T-helper 17 cell (primary cell): Measurements from ENCODE around the gene RAD51B. TPM values are rescaled to one million over a fixed set of nuclear protein-coding genes. Genes with fewer than 3 reads are reported as not detected.

Experiments
- ATAC-seq: fragments of 150-1000 bp; cut with Tn5 transposase; 2 replicates; pipeline ENCODE4 v1.10.0; 2021; ENCODE audit warnings: mild to moderate bottlenecking, moderate library complexity
- DNase-seq, 3 donors: peaks; one replicate each; pipeline versions ENCODE4 v3.0.0 to v3.0.0-alpha.2; 2020 to 2021
- H3K9me3 ChIP-seq: one replicate; pipeline ENCODE4 v1.7.0; 2013; ENCODE audit warnings: low read length, mild to moderate bottlenecking; ENCODE audit not compliant: control insufficient read depth, poor library complexity, severe bottlenecking
- H3K27ac Mint-ChIP-seq: one replicate; pipeline ENCODE4 v1.8.0; 2022; ENCODE audit warnings: mild to moderate bottlenecking, moderate library complexity, mixed read lengths
- H3K27me3 Mint-ChIP-seq: one replicate; pipeline ENCODE4 v1.8.0; 2022; ENCODE audit warnings: mixed read lengths
- H3K36me3 Mint-ChIP-seq: one replicate; pipeline ENCODE4 v1.8.0; 2022; ENCODE audit warnings: low read depth, mixed read lengths
- H3K4me1 Mint-ChIP-seq: one replicate; pipeline ENCODE4 v1.8.0; 2022; ENCODE audit warnings: mild to moderate bottlenecking, mixed read lengths
- H3K4me3 Mint-ChIP-seq: one replicate; pipeline ENCODE4 v1.8.0; 2022; ENCODE audit warnings: mild to moderate bottlenecking, moderate library complexity, mixed read lengths
- total RNA-seq, 4 donors: library from RNA in 2 of 4; stranded (reverse) in 2 of 4; gene quantifications; one replicate each; pipeline ENCODE4 v1.2.3 and lab custom pipeline; 2022 to 2026

RAD51B gene
- total RNA-seq (10 to 100 TPM; 17.0 to 20.7 TPM), total RNA-seq (lab: John Stamatoyannopoulos, UW) (10.1 to 16.0 reads per million in 2 donors)

- H3K9me3 ChIP-seq = no peaks in the 10 kb centered on the region
- peak within 1 kb of the TSS; percentile 95 for H3K27ac Mint-ChIP-seq
- H3K36me3 Mint-ChIP-seq = no peaks in the 10 kb centered on the region
- DNase-seq (peak; percentile 72 to 78 (median 78)), ATAC-seq (peak; percentile 72)
- H3K4me1 Mint-ChIP-seq = peaks cover 26% of the 10 kb centered on the region
- no peaks in the 10 kb centered on the region for H3K27me3 Mint-ChIP-seq
- peak within 1 kb of the TSS; percentile 99 for H3K4me3 Mint-ChIP-seq
Observed at GRCh38 chr14:67819563-67820421, at the start of gene RAD51B. Gene RAD51B, plus strand, starts transcription at chr14:67819779.

DNA sequence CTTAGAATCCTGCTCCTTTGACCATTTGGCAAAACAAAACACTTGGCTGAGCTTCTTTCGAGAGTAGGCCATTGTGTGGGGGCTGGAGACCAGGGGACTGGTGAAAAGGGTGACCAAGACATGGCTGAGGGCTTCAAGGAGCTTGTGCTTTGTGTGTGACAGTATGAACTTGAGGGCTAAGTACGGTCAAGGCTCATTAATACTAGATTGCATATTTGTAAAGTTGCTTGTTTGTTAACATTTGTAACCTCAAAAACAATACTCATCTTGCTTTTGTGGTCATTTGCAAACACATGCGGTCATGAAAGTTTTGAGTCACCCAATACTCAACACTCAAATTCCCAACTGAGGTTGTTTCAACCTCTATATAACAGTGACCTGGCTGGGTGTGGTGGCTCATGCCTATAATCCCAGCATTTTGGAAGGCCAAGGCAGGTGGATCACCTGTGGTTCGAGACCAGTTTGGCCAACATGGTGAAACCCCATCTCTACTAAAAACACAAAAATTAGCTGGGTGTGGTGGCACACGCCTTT lies 45.7 kb upstream of the RAD51B start:
- peaks cover 19% of the 10 kb centered on the region for H3K36me3 Mint-ChIP-seq
- ATAC-seq = no peak

GRCh38 chr14:67776653-67777322 lies 42.8 kb upstream of the RAD51B start:
- no peak for ATAC-seq
- H3K9me3 ChIP-seq = no peaks in the 10 kb centered on the region
- Mint-ChIP-seq H3K36me3 (peaks cover 22% of the 10 kb centered on the region), H3K27me3 (no peaks in the 10 kb centered on the region), H3K4me1 (no peaks in the 10 kb centered on the region), H3K27ac (no peak overlapping the region), H3K4me3 (no peak overlapping the region)
- DNase-seq = no peak

More for the DNA sequence above, 45.7 kb upstream of the RAD51B start:
- H3K27me3 Mint-ChIP-seq = no peaks in the 10 kb centered on the region
- no peaks in the 10 kb centered on the region for H3K9me3 ChIP-seq
- no peak overlapping the region for H3K4me3 Mint-ChIP-seq
- DNase-seq = no peak
- no peak overlapping the region for H3K27ac Mint-ChIP-seq
- no peaks in the 10 kb centered on the region for H3K4me1 Mint-ChIP-seq

GRCh38 chr14:67778792-67779191 lies 40.8 kb upstream of the RAD51B start:
- Mint-ChIP-seq H3K4me3 (no peak overlapping the region), H3K27me3 (no peaks in the 10 kb centered on the region), H3K27ac (peak overlapping the region; percentile 14), H3K36me3 (peaks cover 20% of the 10 kb centered on the region), H3K4me1 (no peaks in the 10 kb centered on the region)
- DNase-seq = no peak
- no peaks in the 10 kb centered on the region for H3K9me3 ChIP-seq
- ATAC-seq = no peak

DNA sequence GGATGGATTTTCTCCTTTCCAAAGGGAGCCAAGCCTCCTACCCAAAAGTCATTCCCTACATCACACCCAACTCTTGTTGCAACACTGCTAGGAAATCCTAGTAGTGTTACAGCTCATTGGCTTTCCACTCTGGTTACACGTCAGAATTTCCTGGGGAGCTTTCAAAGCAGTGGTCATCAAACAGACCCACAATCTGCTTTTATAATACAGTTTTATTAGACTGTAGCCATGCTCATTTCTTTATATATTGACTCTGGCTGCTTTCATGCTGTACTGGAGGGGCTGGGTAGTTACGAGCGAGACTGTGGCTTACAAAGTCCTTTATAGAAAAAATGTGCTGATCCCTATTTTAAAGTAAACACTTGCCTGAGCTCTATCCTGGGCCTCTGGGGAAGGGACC lies 37.5 kb upstream of the RAD51B start:
- Mint-ChIP-seq H3K27me3 (no peaks in the 10 kb centered on the region), H3K36me3 (peaks cover 24% of the 10 kb centered on the region), H3K4me1 (peaks cover 2% of the 10 kb centered on the region), H3K4me3 (no peak overlapping the region), H3K27ac (no peak overlapping the region)
- H3K9me3 ChIP-seq = no peaks in the 10 kb centered on the region
- no peak for ATAC-seq
- DNase-seq = no peak

GRCh38 chr14:67784244-67784823 lies 35.2 kb upstream of the RAD51B start:
- H3K9me3 ChIP-seq = no peaks in the 10 kb centered on the region
- ATAC-seq (no peak), DNase-seq (no peak)
- peaks cover 2% of the 10 kb centered on the region for H3K4me1 Mint-ChIP-seq
- H3K36me3 Mint-ChIP-seq = peaks cover 21% of the 10 kb centered on the region
- H3K4me3 Mint-ChIP-seq = no peak overlapping the region
- no peaks in the 10 kb centered on the region for H3K27me3 Mint-ChIP-seq
- no peak overlapping the region for H3K27ac Mint-ChIP-seq

GRCh38 chr14:67785270-67786109 lies 34.1 kb upstream of the RAD51B start:
- Mint-ChIP-seq H3K27ac (no peak overlapping the region), H3K27me3 (no peaks in the 10 kb centered on the region), H3K4me1 (peaks cover 2% of the 10 kb centered on the region), H3K36me3 (peaks cover 25% of the 10 kb centered on the region), H3K4me3 (no peak overlapping the region)
- ATAC-seq (no peak), DNase-seq (no peak)
- no peaks in the 10 kb centered on the region for H3K9me3 ChIP-seq

GRCh38 chr14:67787673-67788072 lies 31.9 kb upstream of the RAD51B start:
- peaks cover 19% of the 10 kb centered on the region for H3K36me3 Mint-ChIP-seq
- no peaks in the 10 kb centered on the region for H3K9me3 ChIP-seq
- ATAC-seq (no peak), DNase-seq (no peak)
- H3K27ac Mint-ChIP-seq = no peak overlapping the region
- no peaks in the 10 kb centered on the region for H3K27me3 Mint-ChIP-seq
- H3K4me1 Mint-ChIP-seq = peaks cover 2% of the 10 kb centered on the region
- no peak overlapping the region for H3K4me3 Mint-ChIP-seq

DNA sequence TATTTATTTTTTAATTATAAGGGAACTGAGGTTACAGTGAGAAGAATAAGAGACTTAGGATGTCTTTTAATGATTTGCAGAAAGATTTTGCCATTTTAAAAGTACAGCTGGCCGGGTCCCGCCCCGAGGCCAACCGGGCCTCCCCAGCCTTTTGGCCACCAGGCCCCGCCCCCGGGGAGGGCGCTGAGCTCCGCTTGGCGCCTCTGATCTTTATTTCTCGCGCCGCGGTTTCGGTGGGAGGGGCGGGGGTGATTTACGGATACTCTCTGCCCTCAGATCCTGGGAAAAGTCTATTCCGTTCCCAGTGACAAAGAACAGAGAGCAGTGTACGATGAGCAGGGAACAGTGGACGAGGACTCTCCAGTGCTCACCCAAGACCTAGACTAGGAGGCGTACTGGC lies 20.8 kb upstream of the RAD51B start:
- H3K9me3 ChIP-seq = no peaks in the 10 kb centered on the region
- no peaks in the 10 kb centered on the region for H3K27me3 Mint-ChIP-seq
- H3K4me3 Mint-ChIP-seq = no peak overlapping the region
- peaks cover 5% of the 10 kb centered on the region for H3K4me1 Mint-ChIP-seq
- no peak overlapping the region for H3K27ac Mint-ChIP-seq
- DNase-seq (no peak), ATAC-seq (no peak)
- peaks cover 14% of the 10 kb centered on the region for H3K36me3 Mint-ChIP-seq

GRCh38 chr14:67800743-67801142 lies 18.8 kb upstream of the RAD51B start:
- no peaks in the 10 kb centered on the region for H3K27me3 Mint-ChIP-seq
- no peak overlapping the region for H3K4me3 Mint-ChIP-seq
- peaks cover 19% of the 10 kb centered on the region for H3K36me3 Mint-ChIP-seq
- DNase-seq (no peak), ATAC-seq (no peak)
- no peak overlapping the region for H3K27ac Mint-ChIP-seq
- no peaks in the 10 kb centered on the region for H3K9me3 ChIP-seq
- peaks cover 5% of the 10 kb centered on the region for H3K4me1 Mint-ChIP-seq

GRCh38 chr14:67806246-67806645 lies 13.3 kb upstream of the RAD51B start:
- Mint-ChIP-seq H3K4me3 (no peak overlapping the region), H3K4me1 (peaks cover 2% of the 10 kb centered on the region), H3K27me3 (no peaks in the 10 kb centered on the region), H3K36me3 (peaks cover 11% of the 10 kb centered on the region), H3K27ac (no peak overlapping the region)
- DNase-seq (no peak), ATAC-seq (no peak)
- no peaks in the 10 kb centered on the region for H3K9me3 ChIP-seq

GRCh38 chr14:67814821-67815220 lies 4.8 kb upstream of the RAD51B start:
- Mint-ChIP-seq H3K27me3 (no peaks in the 10 kb centered on the region), H3K27ac (no peak overlapping the region), H3K36me3 (peaks cover 2% of the 10 kb centered on the region), H3K4me3 (peak overlapping the region; percentile 94), H3K4me1 (peaks cover 21% of the 10 kb centered on the region)
- no peak for DNase-seq
- no peak for ATAC-seq
- no peaks in the 10 kb centered on the region for H3K9me3 ChIP-seq
